SU-DHL-6 (cell line): ENCODE results near the gene VPREB1.

Experiments
- CTCF ChIP-seq: fragments of 200-600 bp; sonication (generic); IDR thresholded peaks from one replicate; pipeline ENCODE4 v1.5.1; 2017; ENCODE audit warnings: antibody characterized with exemption, mild to moderate bottlenecking, low read length, moderate library complexity; ENCODE audit not compliant: insufficient read depth, poor library complexity, severe bottlenecking
- EZH2phosphoT487 ChIP-seq: fragments of 200-600 bp; sonication (generic), shearing (Covaris generic); conservative IDR thresholded peaks from 2 replicates; pipeline ENCODE4 v1.6.1; 2018; ENCODE audit warnings: mild to moderate bottlenecking, antibody characterized with exemption, low read length, moderate library complexity, mixed read lengths

GRCh38 chr22:22210375-22210774 lies 34.2 kb upstream of the VPREB1 start:
- TF ChIP-seq CTCF (no peak), EZH2phosphoT487 (no peak)
